K562 (cell line): ENCODE data around the gene ZCCHC17. TPM values are rescaled to one million over a fixed set of nuclear protein-coding genes. Genes with fewer than 3 reads are reported as not detected.
"Not testable (repeated sequence)": the region's sequence is repeated elsewhere in the genome, so short reads cannot be mapped to it uniquely, and the experiment has no call there.

ENCODE experiments used
- ATAC-seq: fragments of 200-7000 bp; cut with Tn5 transposase; 3 replicates; pipeline ENCODE4 v1.9.1; 2020; ENCODE audit warnings: moderate library complexity
- BruUV-seq: library from RNA; stranded (reverse); fragments of 400-500 nt; replicated peaks from 2 replicates; lab custom pipeline; 2021; lab: Mats Ljungman, UMichigan
- CTCF ChIA-PET: fragments of 300-600 bp; formaldehyde crosslinking; extraction: SDS; loops from one replicate; lab custom pipeline; 2021; ENCODE audit warnings: low intra/inter-chr PET ratio; lab: Yijun Ruan, JAX
- POLR2A ChIA-PET: fragments of 300-600, 350-650 bp; sonication (Branson Sonifier 250); formaldehyde crosslinking; extraction: SDS; loops from one replicate; lab custom pipeline; 2021; ENCODE audit warnings: antibody characterized with exemption, inconsistent platforms; lab: Yijun Ruan, JAX
- DNase-seq, 4 experiments: peaks; one replicate each; pipeline versions ENCODE4 v3.0.0 to v3.0.0-alpha.2; 2011 to 2018; ENCODE audit warnings: low spot score in 3 of 4, mixed read lengths in 3 of 4; ENCODE audit errors: extremely low read depth in 1 of 4
- FAIRE-seq: peaks from 2 replicates; lab custom pipeline; 2011; peaks lifted over from hg19 to GRCh38; lab: Jason Lieb, UNC
- H2AFZ ChIP-seq: 2 replicates; pipeline ENCODE4 v1.6.0; 2011; ENCODE audit warnings: low read depth, low read length, control low read depth, inconsistent platforms
- H3K27ac ChIP-seq: fragments of 200-600 bp; 3 replicates; pipeline ENCODE4 v1.8.0; 2011; ENCODE audit warnings: low read depth, mild to moderate bottlenecking, control low read depth, inconsistent platforms, low read length, moderate library complexity, mixed read lengths; ENCODE audit errors: extremely low read depth
- H3K27me3 ChIP-seq, 2 experiments: fragments of 300-600 bp in 1 of 2; 2 replicates in 1 of 2; 3 replicates in 1 of 2; pipeline versions ENCODE4 v1.6.0 to v1.8.0; 2011; ENCODE audit warnings: inconsistent platforms in 2 of 2, low read length in 2 of 2, mild to moderate bottlenecking in 1 of 2, mixed read lengths in 1 of 2, moderate library complexity in 1 of 2; ENCODE audit not compliant: control insufficient read depth in 2 of 2, insufficient read depth in 2 of 2
- H3K36me3 ChIP-seq: fragments of 300-600 bp; 3 replicates; pipeline ENCODE4 v1.8.0; 2011; ENCODE audit warnings: mild to moderate bottlenecking, low read length, inconsistent platforms; ENCODE audit not compliant: control insufficient read depth, insufficient read depth
- H3K4me1 ChIP-seq, 2 experiments: fragments of 200-600 bp in 1 of 2; replicated peaks in 1 of 2; 2 replicates in 1 of 2; 3 replicates in 1 of 2; pipeline versions ENCODE4 v1.5.1 to v1.8.0; 2011; ENCODE audit warnings: inconsistent platforms in 2 of 2, low read length in 2 of 2, mild to moderate bottlenecking in 1 of 2, mixed read lengths in 1 of 2, moderate library complexity in 1 of 2; ENCODE audit not compliant: control insufficient read depth in 2 of 2, insufficient read depth in 2 of 2
- H3K4me2 ChIP-seq: 2 replicates; pipeline ENCODE4 v1.6.1; 2011; ENCODE audit warnings: low read length, control low read depth, inconsistent platforms, mixed read lengths; ENCODE audit not compliant: insufficient read depth
- H3K4me3 ChIP-seq: fragments of 200-600 bp; sonication (generic), shearing (Covaris generic); 2 replicates; pipeline ENCODE4 v1.5.1; 2016; ENCODE audit warnings: control low read depth, inconsistent platforms
- H3K79me2 ChIP-seq: fragments of 200-600 bp; 3 replicates; pipeline ENCODE4 v1.8.0; 2011; ENCODE audit warnings: low read length, inconsistent platforms; ENCODE audit not compliant: control insufficient read depth, insufficient read depth
- H3K9ac ChIP-seq, 2 experiments: 2 replicates each; pipeline versions ENCODE4 v1.6.0 to v1.6.1; 2011; ENCODE audit warnings: low read depth in 2 of 2, low read length in 2 of 2, control low read depth in 1 of 2, inconsistent platforms in 1 of 2, mild to moderate bottlenecking in 1 of 2, mixed read lengths in 1 of 2; ENCODE audit not compliant: insufficient read depth in 1 of 2
- H3K9me1 ChIP-seq: one replicate; pipeline ENCODE4 v1.6.0; 2011; ENCODE audit warnings: inconsistent platforms, mild to moderate bottlenecking, low read length, moderate library complexity; ENCODE audit not compliant: control insufficient read depth, insufficient read depth
- H3K9me3 ChIP-seq: replicated peaks from 2 replicates; pipeline ENCODE4 v1.5.1; 2011; ENCODE audit warnings: low read depth, low read length, inconsistent platforms; ENCODE audit not compliant: control insufficient read depth, insufficient read depth
- H4K20me1 ChIP-seq: replicated peaks from 2 replicates; pipeline ENCODE4 v1.6.1; 2011; ENCODE audit warnings: low read length, inconsistent platforms, mixed read lengths; ENCODE audit not compliant: control insufficient read depth, insufficient read depth
- ATF3 ChIP-seq, 2 experiments: fragments of 450-650 bp in 1 of 2; sonication (generic) in 1 of 2; formaldehyde crosslinking in 1 of 2; IDR thresholded peaks in 1 of 2; conservative IDR thresholded peaks in 1 of 2; 2 replicates each; pipeline versions ENCODE4 v1.6.1 to v1.8.1; 2016 to 2023; ENCODE audit warnings: mild to moderate bottlenecking in 2 of 2, moderate library complexity in 2 of 2, inconsistent platforms in 1 of 2, missing genetic modification reagents in 1 of 2
- ELF2 ChIP-seq: fragments of 250-450 bp; sonication (Bioruptor Pico); IDR thresholded peaks from 2 replicates; pipeline ENCODE4 v1.5.0; 2021; ENCODE audit warnings: mild to moderate bottlenecking
- ZBTB34 ChIP-seq: fragments of 250-450 bp; sonication (Bioruptor Pico); IDR thresholded peaks from 2 replicates; pipeline ENCODE4 v1.8.0; 2021; ENCODE audit warnings: mild to moderate bottlenecking, moderate library complexity
- ZNF586 ChIP-seq: fragments of 450-650 bp; formaldehyde crosslinking; conservative IDR thresholded peaks from 2 replicates; pipeline ENCODE4 v1.4.0; 2020; ENCODE audit warnings: mild to moderate bottlenecking, moderate library complexity
- ZNF76 ChIP-seq: fragments of 250-450 bp; sonication (Bioruptor Pico); IDR thresholded peaks from 2 replicates; pipeline ENCODE4 v1.4.0; 2020; ENCODE audit warnings: mild to moderate bottlenecking, moderate library complexity, borderline replicate concordance
- WGBS: fragments of 100-300 bp; shearing (Covaris generic); methylation state at CpG from one replicate; pipeline ENCODE4 v1.1.6; 2016; ENCODE audit warnings: low coverage, mixed read lengths; ENCODE audit not compliant: insufficient coverage; ENCODE audit errors: missing lambda C conversion rate; 5-methylcytosine and 5-hydroxymethylcytosine counted together
- in situ Hi-C: fragments of 300-500 bp; cut with MboI; formaldehyde crosslinking; loops from 4 replicates; pipeline ENCODE4 v1.15.0; 2018; ENCODE audit warnings: inconsistent platforms, mixed read lengths
- intact Hi-C: fragments of 100-400 bp; cut with micrococcal nuclease; formaldehyde crosslinking; loops from 2 replicates; pipeline ENCODE4 v1.14.2; 2022
- polyA plus RNA-seq, 8 experiments: library from polyadenylated mRNA; depleted of rRNA in 4 of 8; stranded (reverse) in 5 of 8; unstranded in 3 of 8; fragments of >200 nt; fragmentation: Nextera tagmentation in 2 of 8; fragmentation: Illumina TruSeq in 1 of 8; extraction: Ambion mirVana in 2 of 8; extraction: Trizol in 1 of 8; gene quantifications; 2 replicates each; pipeline versions ENCODE4 v1.2.1 to v1.2.3, GENCODE V29; 2011 to 2014; ENCODE audit warnings: inconsistent platforms in 1 of 8, missing spikeins in 1 of 8
- total RNA-seq, 7 experiments: library from RNA; depleted of rRNA in 6 of 7; stranded (reverse); fragments of >200 nt in 6 of 7; fragmentation: Illumina TruSeq in 2 of 7; extraction: Trizol in 2 of 7; gene quantifications; 2 replicates each; pipeline versions ENCODE4 v1.2.1 to v1.2.3, GENCODE V29; 2011 to 2021; ENCODE audit warnings: low replicate concordance in 1 of 7

The ZCCHC17 gene
- total and polyA plus RNA-seq, 9 of the 15 experiments (the other 6 are each of a cell fraction or from before 2014, with no cell fraction given) = 46.9 to 150 (median 74.7) TPM

- TF ChIP-seq ZBTB34 (CRISPR knock-in tag) (no peak), ELF2 (CRISPR knock-in tag) (no peak), ZNF76 (no peak), ZNF586 (CRISPR knock-in tag) (no peak)
Observed at GRCh38 chr1:31383967-31384366, 87.1 kb downstream of the ZCCHC17 start (continued).

GRCh38 chr1:31386576-31387243 is 89.9 kb downstream of the ZCCHC17 start:
- H3K36me3 ChIP-seq; H3K4me2 ChIP-seq; intact Hi-C loops; H3K4me3 ChIP-seq; H3K9ac ChIP-seq; ATAC-seq; H3K27ac ChIP-seq; CTCF ChIA-PET; BruUV-seq; H2AFZ ChIP-seq; H3K4me1 ChIP-seq; DNase-seq; in situ Hi-C loops; H3K9me3 ChIP-seq; H3K79me2 ChIP-seq; FAIRE-seq; H3K9me1 ChIP-seq; TF ChIP-seq ATF3 (CRISPR knock-in tag; conservative IDR thresholded peaks at IDR 0.05): not testable (repeated sequence)
- H3K27me3 ChIP-seq = peaks cover 23 to 47% of the 10 kb centered on the region in 2 experiments; a peak in 4 of 5 replicates
- POLR2A ChIA-PET = interaction anchor here (0.8 to 0.9 kb wide), 3 partner anchors 8 to 19 kb away, joined by 3 read pairs; no protein-coding TSS in a partner anchor
- peaks cover 12% of the 10 kb centered on the region for H4K20me1 ChIP-seq
- 0% methylated on average over 8 of the region's 8 CpGs for WGBS
- peak; percentile 40 for TF ChIP-seq ATF3 (IDR thresholded peaks at IDR 0.05)
